Mesangial cell (primary cell): ENCODE data around the gene SIRT3. TPM values are rescaled to one million over a fixed set of nuclear protein-coding genes. Genes with fewer than 3 reads are reported as not detected.

Experiments
- total RNA-seq: library from RNA; depleted of rRNA; stranded (reverse); fragments of >200 nt; gene quantifications from 2 replicates; pipeline ENCODE4 v1.2.3, GENCODE V29; 2015

SIRT3 gene
- total RNA-seq = 8.0 and 27.6 TPM in 2 replicates

GRCh38 chr11:235997-236773 is at the start of gene SIRT3:
TSS of gene SIRT3 (minus strand) at chr11:236342. CDS start at chr11:236328, 14 bp downstream.

DNA sequence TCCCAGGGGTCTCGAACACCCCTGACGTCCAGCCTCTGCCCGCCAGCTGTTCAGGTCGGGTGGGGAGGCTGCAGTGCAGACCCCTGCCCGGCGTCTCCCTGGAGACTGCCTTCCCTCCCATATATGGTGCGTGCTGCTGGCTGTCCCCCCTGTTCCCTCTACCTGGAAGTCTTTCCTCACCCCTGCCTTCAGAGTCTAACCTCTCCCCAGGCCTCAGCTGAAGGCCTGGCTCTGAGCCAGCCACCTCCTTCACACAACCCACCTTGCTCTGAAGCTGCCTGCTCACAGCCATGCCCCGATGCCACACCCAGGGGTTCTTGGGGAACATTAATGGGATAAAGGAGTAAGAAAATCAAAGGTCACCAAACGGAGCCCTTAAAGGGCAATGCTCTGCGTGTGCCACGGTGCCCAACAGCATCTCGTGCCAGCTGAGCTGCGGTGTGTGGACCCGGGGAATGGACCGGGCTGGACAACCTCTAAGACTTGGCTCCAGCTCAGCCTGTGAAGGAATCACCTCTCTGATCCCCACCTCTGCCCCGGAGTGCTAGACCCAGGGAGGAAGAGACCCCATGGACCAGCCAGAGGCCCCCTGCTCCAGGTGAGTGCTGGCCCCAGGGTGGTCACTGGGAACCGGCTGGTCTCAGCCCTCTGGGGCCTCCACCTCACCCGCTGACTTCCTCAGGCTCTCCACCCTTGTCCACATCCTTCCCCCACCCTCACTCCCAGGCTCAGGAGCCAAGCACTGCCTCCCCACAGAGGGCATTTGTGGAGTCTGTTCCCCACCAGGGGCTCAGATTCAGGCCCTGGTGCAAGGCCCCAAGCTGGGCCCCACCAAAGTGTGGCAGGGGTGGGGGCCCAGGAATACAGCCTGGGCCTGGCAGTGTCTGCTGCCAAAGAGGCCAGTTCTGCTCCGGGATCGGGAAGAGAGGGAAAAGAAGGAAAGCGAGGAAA is 42.1 kb upstream of the SIRT3 start, which contains the start of gene NLRP6:
NLRP6 (plus strand) TSS at position 407 of the 951 bp plus-strand sequence; CDS start at position 570, 163 bp downstream.

GRCh38 chr11:236774-237767 is 929 bp upstream of the SIRT3 start, which contains the start of gene PSMD13:
TSS of gene PSMD13 (plus strand) at chr11:236976. CDS start at chr11:237050, 74 bp downstream.

GRCh38 chr11:207208-207862 is 28.8 kb downstream of the SIRT3 start, which contains the start of the genes BET1L and RIC8A:
TSS of gene BET1L (minus strand) at chr11:207399. CDS start at chr11:207321, 78 bp downstream.
TSS of gene RIC8A (plus strand) at chr11:207708. CDS start at chr11:208855, 1,147 bp downstream.

DNA sequence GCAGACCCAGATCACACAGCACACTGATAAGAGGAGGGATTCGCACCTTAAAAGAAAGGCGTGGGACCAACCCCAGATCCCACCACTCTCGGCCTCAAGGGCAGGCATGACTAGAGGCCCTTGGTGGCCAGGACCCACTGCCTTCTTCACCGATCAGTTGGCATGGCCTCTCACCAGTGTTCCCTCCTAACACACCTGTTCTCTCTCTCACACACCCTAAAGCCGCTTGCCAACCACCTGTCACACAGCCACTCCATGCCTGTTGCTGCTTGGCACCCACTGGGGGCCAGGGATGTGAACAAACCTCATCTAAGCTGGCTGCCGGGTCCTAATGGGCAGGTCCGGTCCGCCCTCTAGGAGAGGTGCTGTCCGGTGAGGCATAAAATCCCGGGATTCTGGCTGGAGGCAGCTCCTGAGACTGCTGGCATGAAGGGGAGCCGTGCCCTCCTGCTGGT is 43.4 kb downstream of the SIRT3 start, which contains the start of gene SCGB1C1:
SCGB1C1 (plus strand) TSS at position 405 of the 455 bp plus-strand sequence; CDS start at position 427, 22 bp downstream.

Other genes starting within 250 kb of the SIRT3 start
- gene SCGB1C1, start 43.3 kb downstream of the SIRT3 start, total RNA-seq = 1.9 TPM in 1 of 2 replicates, not detected in the other
- 19.2 and 28.1 TPM in 2 replicates for gene BET1L, start 28.9 kb downstream of the SIRT3 start, total RNA-seq
- 126 and 147 TPM in 2 replicates for gene RIC8A, start 28.6 kb downstream of the SIRT3 start, total RNA-seq
- 72.1 and 147 TPM in 2 replicates for gene PSMD13, start 634 bp upstream of the SIRT3 start, total RNA-seq
- not detected in 2 replicates for gene NLRP6, start 42.1 kb upstream of the SIRT3 start, total RNA-seq
- gene PGGHG, start 52.8 kb upstream of the SIRT3 start, total RNA-seq = 6.5 and 14.6 TPM in 2 replicates
- not detected in 2 replicates for gene IFITM5, start 63.2 kb upstream of the SIRT3 start, total RNA-seq
- 141 and 628 TPM in 2 replicates for gene IFITM2, start 71.5 kb upstream of the SIRT3 start, total RNA-seq
- 12.9 and 305 TPM in 2 replicates for gene IFITM1, start 77.7 kb upstream of the SIRT3 start, total RNA-seq
- gene IFITM3, start 84.5 kb upstream of the SIRT3 start, total RNA-seq = 159 and 737 TPM in 2 replicates
- 13.9 and 21.6 TPM in 2 replicates for gene B4GALNT4, start 133.2 kb upstream of the SIRT3 start, total RNA-seq
- gene PKP3, start 157.9 kb upstream of the SIRT3 start, total RNA-seq = 3.3 and 8.2 TPM in 2 replicates
- gene SIGIRR, start 178.7 kb upstream of the SIRT3 start, total RNA-seq = 48.6 and 96.8 TPM in 2 replicates
- gene ANO9, start 205.7 kb upstream of the SIRT3 start, total RNA-seq = 3.1 and 15.8 TPM in 2 replicates
- gene PTDSS2, start 213.9 kb upstream of the SIRT3 start, total RNA-seq = 46.6 and 69.7 TPM in 2 replicates